H1 (cell line): ENCODE results near the gene RERG. TPM values are rescaled to one million over a fixed set of nuclear protein-coding genes. Genes with fewer than 3 reads are reported as not detected.

ENCODE experiments used
- CTCF ChIA-PET: fragments of 300-600 bp; sonication (Branson Sonifier 250); formaldehyde crosslinking; loops from one replicate; lab custom pipeline; 2021; ENCODE audit not compliant: partially characterized antibody; lab: Charles Lee
- POLR2A ChIA-PET: fragments of 300-600 bp; sonication (Branson Sonifier 250); formaldehyde crosslinking; loops from one replicate; lab custom pipeline; 2021; ENCODE audit warnings: inconsistent platforms; ENCODE audit not compliant: partially characterized antibody; lab: Charles Lee
- DNase-seq, 2 experiments: peaks; one replicate each; pipeline versions ENCODE4 v3.0.0 to v3.0.0-alpha.2; 2010 to 2022; ENCODE audit warnings: low spot score in 2 of 2, low read depth in 1 of 2, mixed read lengths in 1 of 2
- FAIRE-seq: peaks from 2 replicates; lab custom pipeline; 2011; peaks lifted over from hg19 to GRCh38; lab: Jason Lieb, UNC
- H2AFZ ChIP-seq: 2 replicates; pipeline ENCODE4 v1.8.1; 2012; ENCODE audit warnings: low read length, inconsistent platforms
- H2AK5ac ChIP-seq: 2 replicates; pipeline ENCODE4 v1.6.1; 2013; ENCODE audit warnings: low read depth, low read length
- H2BK120ac ChIP-seq: replicated peaks from 2 replicates; pipeline ENCODE3; 2013; ENCODE audit warnings: low read depth, low read length, inconsistent platforms
- H2BK12ac ChIP-seq: 2 replicates; pipeline ENCODE4 v1.6.1; 2013; ENCODE audit warnings: low read depth, low read length
- H2BK15ac ChIP-seq: 2 replicates; pipeline ENCODE4 v1.6.1; 2013; ENCODE audit warnings: low read length
- H2BK20ac ChIP-seq: 2 replicates; pipeline ENCODE4 v1.6.1; 2013; ENCODE audit warnings: low read length
- H2BK5ac ChIP-seq: 2 replicates; pipeline ENCODE4 v1.6.1; 2013; ENCODE audit warnings: low read depth, low read length
- H3K14ac ChIP-seq: 2 replicates; pipeline ENCODE4 v1.6.1; 2013; ENCODE audit warnings: inconsistent platforms; ENCODE audit not compliant: insufficient read length
- H3K18ac ChIP-seq: 2 replicates; pipeline ENCODE4 v1.6.1; 2013; ENCODE audit warnings: low read length; ENCODE audit errors: extremely low read depth
- H3K23ac ChIP-seq: 2 replicates; pipeline ENCODE4 v1.6.1; 2013; ENCODE audit warnings: inconsistent platforms; ENCODE audit not compliant: insufficient read length
- H3K23me2 ChIP-seq: 2 replicates; pipeline ENCODE4 v1.6.1; 2013; ENCODE audit warnings: low read depth, low read length
- H3K27ac ChIP-seq: 2 replicates; pipeline ENCODE4 v1.6.1; 2011; ENCODE audit warnings: low read depth, low read length, inconsistent platforms
- H3K27me3 ChIP-seq, 4 experiments: replicated peaks in 1 of 4; 1 replicate in 1 of 4; 2 replicates in 3 of 4; pipeline versions ENCODE4 v1.6.1 to v1.8.1; 2011 to 2013; ENCODE audit warnings: low read length in 3 of 4, mild to moderate bottlenecking in 3 of 4, inconsistent platforms in 2 of 4, mixed read lengths in 2 of 4, moderate library complexity in 1 of 4; ENCODE audit not compliant: control insufficient read depth in 3 of 4, insufficient read depth in 3 of 4; ENCODE audit errors: extremely low read depth in 1 of 4
- H3K36me3 ChIP-seq, 4 experiments: 2 replicates each; pipeline versions ENCODE4 v1.6.1 to v1.8.1; 2011 to 2013; ENCODE audit warnings: mild to moderate bottlenecking in 4 of 4, low read length in 3 of 4, moderate library complexity in 2 of 4, control low read depth in 1 of 4, inconsistent platforms in 1 of 4; ENCODE audit not compliant: insufficient read depth in 4 of 4, control insufficient read depth in 2 of 4
- H3K4ac ChIP-seq: replicated peaks from 2 replicates; pipeline ENCODE3; 2013; ENCODE audit warnings: low read length, low read depth, mixed read lengths, inconsistent platforms; ENCODE audit not compliant: insufficient read length
- H3K4me1 ChIP-seq, 4 experiments: replicated peaks in 1 of 4; 1 replicate in 1 of 4; 2 replicates in 3 of 4; pipeline versions ENCODE4 v1.6.1 to v1.8.1; 2011 to 2013; ENCODE audit warnings: low read length in 3 of 4, inconsistent platforms in 2 of 4, mixed read lengths in 1 of 4; ENCODE audit not compliant: insufficient read depth in 4 of 4, control insufficient read depth in 3 of 4
- H3K4me2 ChIP-seq, 2 experiments: 2 replicates each; pipeline versions ENCODE4 v1.6.1 to v1.8.1; 2011 to 2013; ENCODE audit warnings: low read depth in 2 of 2, low read length in 2 of 2, control low read depth in 1 of 2, inconsistent platforms in 1 of 2, mild to moderate bottlenecking in 1 of 2; ENCODE audit not compliant: insufficient read depth in 1 of 2
- H3K4me3 ChIP-seq, 4 experiments: fragments of 200-600, 300-600 bp in 1 of 4; sonication (generic), shearing (Covaris generic), sonication (Bioruptor Twin) in 1 of 4; 2 replicates each; pipeline versions ENCODE4 v1.5.1 to v1.8.1; 2011 to 2016; ENCODE audit warnings: low read length in 4 of 4, low read depth in 3 of 4, control low read depth in 2 of 4, inconsistent platforms in 2 of 4, mild to moderate bottlenecking in 2 of 4, mixed read lengths in 1 of 4, moderate library complexity in 1 of 4; ENCODE audit not compliant: insufficient read depth in 2 of 4; ENCODE audit errors: extremely low read depth in 1 of 4
- H3K56ac ChIP-seq: replicated peaks from 2 replicates; pipeline ENCODE3; 2013; ENCODE audit warnings: low read depth, mild to moderate bottlenecking, mixed read lengths, low read length, inconsistent platforms; ENCODE audit not compliant: insufficient read length
- H3K79me1 ChIP-seq: 2 replicates; pipeline ENCODE4 v1.6.1; 2013; ENCODE audit warnings: low read depth, low read length, control low read depth
- H3K79me2 ChIP-seq, 2 experiments: 2 replicates each; pipeline versions ENCODE4 v1.6.1 to v1.8.1; 2012 to 2013; ENCODE audit warnings: low read length in 2 of 2, mild to moderate bottlenecking in 2 of 2, inconsistent platforms in 1 of 2; ENCODE audit not compliant: insufficient read depth in 2 of 2, control insufficient read depth in 1 of 2
- H3K9ac ChIP-seq, 4 experiments: replicated peaks in 1 of 4; 1 replicate in 1 of 4; 2 replicates in 3 of 4; pipeline versions ENCODE4 v1.6.1 to v1.8.1; 2011 to 2013; ENCODE audit warnings: low read depth in 3 of 4, low read length in 3 of 4, control low read depth in 2 of 4, mild to moderate bottlenecking in 2 of 4, moderate library complexity in 2 of 4, inconsistent platforms in 1 of 4; ENCODE audit errors: extremely low read depth in 1 of 4
- H3K9me3 ChIP-seq, 2 experiments: 2 replicates each; pipeline versions ENCODE4 v1.6.1 to v1.8.1; 2012 to 2013; ENCODE audit warnings: mild to moderate bottlenecking in 2 of 2, moderate library complexity in 2 of 2, control low read depth in 1 of 2, inconsistent platforms in 1 of 2, low read depth in 1 of 2, low read length in 1 of 2, mixed read lengths in 1 of 2; ENCODE audit not compliant: insufficient read depth in 2 of 2
- H4K20me1 ChIP-seq, 2 experiments: replicated peaks in 1 of 2; 2 replicates each; pipeline versions ENCODE3 to v1.8.1; 2011 to 2013; ENCODE audit warnings: inconsistent platforms in 2 of 2, low read length in 2 of 2, mild to moderate bottlenecking in 1 of 2; ENCODE audit not compliant: insufficient read depth in 2 of 2, control insufficient read depth in 1 of 2
- H4K5ac ChIP-seq: 2 replicates; pipeline ENCODE4 v1.6.1; 2013; ENCODE audit warnings: low read length, low read depth, mixed read lengths, inconsistent platforms; ENCODE audit not compliant: insufficient read length
- H4K8ac ChIP-seq: 2 replicates; pipeline ENCODE4 v1.8.0; 2013; ENCODE audit warnings: mild to moderate bottlenecking, moderate library complexity, low read length, inconsistent platforms; ENCODE audit not compliant: insufficient read depth; ENCODE audit errors: extremely low read depth
- H4K91ac ChIP-seq: replicated peaks from 2 replicates; pipeline ENCODE3; 2013; ENCODE audit warnings: low read length, mixed read lengths, inconsistent platforms; ENCODE audit not compliant: insufficient read length
- ATF2 ChIP-seq: IDR thresholded peaks from 2 replicates; pipeline ENCODE4 v1.6.1; 2012; ENCODE audit warnings: low read length, inconsistent platforms
- BRCA1 ChIP-seq: IDR thresholded peaks from 2 replicates; pipeline ENCODE4 v1.6.1; 2012; ENCODE audit warnings: low read depth, low read length, improper control_type of control experiment
- FOSL1 ChIP-seq: IDR thresholded peaks from 2 replicates; pipeline ENCODE4 v1.6.1; 2011; ENCODE audit warnings: mild to moderate bottlenecking, low read depth, low read length, moderate library complexity; ENCODE audit not compliant: insufficient read depth
- MAFK ChIP-seq: IDR thresholded peaks from 2 replicates; pipeline ENCODE4 v1.6.1; 2012; ENCODE audit warnings: low read depth, mild to moderate bottlenecking, improper control_type of control experiment, low read length
- PHF8 ChIP-seq: fragments of 200-600 bp; sonication (generic); conservative IDR thresholded peaks from 2 replicates; pipeline ENCODE4 v1.7.1; 2012; ENCODE audit warnings: low read depth, mild to moderate bottlenecking, inconsistent platforms, low read length, moderate library complexity
- POLR2AphosphoS5 ChIP-seq: IDR thresholded peaks from 2 replicates; pipeline ENCODE4 v1.6.1; 2011; ENCODE audit warnings: low read depth, low read length
- RNF2 ChIP-seq: fragments of 200-900, 300-1000 bp; sonication (generic); IDR thresholded peaks from 2 replicates; pipeline ENCODE4 v1.7.1; 2016; ENCODE audit warnings: borderline replicate concordance, low read depth, mild to moderate bottlenecking, antibody characterized with exemption, low read length; ENCODE audit not compliant: poor library complexity, severe bottlenecking; ENCODE audit errors: missing control alignments
- SP2 ChIP-seq: IDR thresholded peaks from 2 replicates; pipeline ENCODE4 v1.6.1; 2012; ENCODE audit warnings: mild to moderate bottlenecking, low read length, inconsistent platforms
- SP4 ChIP-seq: IDR thresholded peaks from 2 replicates; pipeline ENCODE4 v1.6.1; 2012; ENCODE audit warnings: low read length, inconsistent platforms
- SUZ12 ChIP-seq: fragments of 200-600 bp; sonication (generic); IDR thresholded peaks from 2 replicates; pipeline ENCODE4 v1.6.1; 2012; ENCODE audit warnings: mild to moderate bottlenecking, inconsistent platforms, low read length, moderate library complexity, mixed read lengths
- TAF7 ChIP-seq: optimal IDR thresholded peaks from 2 replicates; pipeline ENCODE3; 2011; ENCODE audit warnings: low read depth, mild to moderate bottlenecking, inconsistent platforms, low read length, moderate library complexity, borderline replicate concordance
- TEAD4 ChIP-seq: IDR thresholded peaks from 2 replicates; pipeline ENCODE4 v1.6.1; 2012; ENCODE audit warnings: low read depth, low read length, inconsistent platforms, mixed read lengths
- YY1 ChIP-seq: IDR thresholded peaks from 2 replicates; pipeline ENCODE4 v1.6.1; 2011; ENCODE audit warnings: low read depth, mild to moderate bottlenecking, low read length
- WGBS, 2 experiments: shearing (Covaris generic) in 1 of 2; methylation state at CpG; one replicate each; pipeline versions ENCODE4 v1.1.6 to v1.1.7; 2013 to 2015; ENCODE audit warnings: low lambda C conversion rate in 2 of 2, mixed read lengths in 2 of 2, inconsistent platforms in 1 of 2, low coverage in 1 of 2, missing lambda C conversion rate in 1 of 2; ENCODE audit not compliant: insufficient replicate concordance in 2 of 2, insufficient coverage in 1 of 2, insufficient read length in 1 of 2; ENCODE audit errors: extremely low coverage in 1 of 2, missing lambda C conversion rate in 1 of 2; 5-methylcytosine and 5-hydroxymethylcytosine counted together
- polyA plus RNA-seq, 7 experiments: library from polyadenylated mRNA; depleted of rRNA in 3 of 7; stranded (reverse) in 5 of 7; unstranded in 2 of 7; fragments of >200 nt in 5 of 7; fragments of 200-250 nt in 2 of 7; gene quantifications; 1 replicate in 5 of 7; 2 replicates in 1 of 7; 4 replicates in 1 of 7; pipeline versions ENCODE4 v1.2.1 to v1.2.3, GENCODE V29; 2011 to 2013; ENCODE audit warnings: missing spikeins in 2 of 7, mixed read lengths in 2 of 7
- total RNA-seq: library from RNA; stranded (reverse); fragmentation: NEBNext Ultra II Directional; extraction: Animal tissue kit (Norgen Biotek cat#: 25700); gene quantifications from 2 replicates; pipeline ENCODE4 v1.2.1, GENCODE V29; 2021

RERG gene
- total and polyA plus RNA-seq, 2 of the 8 experiments (the other 6 are each of a cell fraction or from before 2014, with no cell fraction given): 0.12 to 0.86 TPM

- Histone ChIP-seq H4K5ac (no peak overlapping the region), H2AK5ac (no peak overlapping the region), H4K8ac (no peak overlapping the region), H3K36me3 (no peaks in the 10 kb centered on the region), H3K56ac (no peak overlapping the region), H3K23ac (no peak overlapping the region), H3K9ac (no peak overlapping the region), H4K91ac (no peak overlapping the region), H3K4ac (no peak overlapping the region), H3K79me2 (no peaks in the 10 kb centered on the region), H3K23me2 (no peaks in the 10 kb centered on the region), H3K9me3 (no peaks in the 10 kb centered on the region), H2BK12ac (no peak overlapping the region), H3K27me3 (no peaks in the 10 kb centered on the region), H2BK20ac (no peak overlapping the region), H2BK120ac (no peak overlapping the region), H3K4me2 (no peak overlapping the region), H3K79me1 (no peaks in the 10 kb centered on the region), H3K18ac (no peak overlapping the region), H3K4me3 (no peak overlapping the region), H3K4me1 (no peaks in the 10 kb centered on the region), H3K14ac (no peak overlapping the region), H4K20me1 (no peaks in the 10 kb centered on the region), H2AFZ (no peak overlapping the region), H2BK15ac (no peak overlapping the region), H3K27ac (no peak overlapping the region), H2BK5ac (no peak overlapping the region)
- ChIA-PET CTCF (interaction anchor here (0.5 to 1.2 kb wide), 3 partner anchors 15 to 602 kb away, joined by 3 to 4 read pairs (median 3); no protein-coding TSS in a partner anchor), POLR2A (no interaction called here)
- FAIRE-seq (no peak), DNase-seq (no peak)
- WGBS, 2 experiments: 90% methylated on average over 1 of the region's 1 CpG; no CpG with 5 or more reads in 1 of the 2 experiments
- no peak for TF ChIP-seq TEAD4
- no peak for TF ChIP-seq SUZ12
- TF ChIP-seq PHF8: no peak
- no peak for TF ChIP-seq BRCA1
- no peak for TF ChIP-seq MAFK
- no peak for TF ChIP-seq FOSL1
- TF ChIP-seq TAF7: no peak
- no peak for TF ChIP-seq YY1
- TF ChIP-seq POLR2AphosphoS5: no peak
- TF ChIP-seq SP4: no peak
- no peak for TF ChIP-seq ATF2
- no peak for TF ChIP-seq SP2
- no peak for TF ChIP-seq RNF2
These were observed 20.2 kb downstream of the RERG start for GRCh38 chr12:15201056-15201455.
